ENCODE measurements around the gene LEUTX.
A peak's percentile ranks its signal among the peaks of the same experiment; 100 is the strongest.
"Not testable (repeated sequence)": the region's sequence is repeated elsewhere in the genome, so short reads cannot be mapped to it uniquely, and the experiment has no call there.

Gene LEUTX

GRCh38 chr19:39778763-39779162 lies at the start of gene LEUTX:
LEUTX (plus strand) TSS chr19:39778854; CDS start chr19:39778921, 67 bp downstream.
- DNase-seq (ENCODE audit: low read depth in 2 of 2), result no peak

DNA sequence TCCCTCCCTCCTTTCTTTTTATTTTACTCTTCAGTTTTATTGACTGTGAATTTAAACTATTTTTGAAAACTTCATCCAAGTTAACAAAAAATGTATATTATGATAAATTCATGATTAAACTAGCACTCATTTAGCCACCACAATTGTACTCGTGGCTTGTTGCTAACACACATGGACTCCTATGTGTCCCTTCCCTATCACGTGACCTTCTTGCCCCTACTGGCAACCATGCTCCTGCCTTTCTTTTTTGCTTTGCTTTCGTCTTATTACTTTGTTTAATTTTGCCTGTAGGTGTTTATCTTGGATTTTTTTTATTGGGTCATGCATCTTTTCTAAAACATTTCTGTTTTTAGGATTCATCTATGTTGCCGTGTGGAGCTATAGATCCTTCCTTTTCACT lies 49.1 kb upstream of the LEUTX start:
- DNase-seq (ENCODE audit: low read depth in 2 of 2), result no peak

- DNase-seq (ENCODE audit: low read depth in 2 of 2), result no peak
These were observed 47.0 kb upstream of the LEUTX start for GRCh38 chr19:39731685-39732084.

DNA sequence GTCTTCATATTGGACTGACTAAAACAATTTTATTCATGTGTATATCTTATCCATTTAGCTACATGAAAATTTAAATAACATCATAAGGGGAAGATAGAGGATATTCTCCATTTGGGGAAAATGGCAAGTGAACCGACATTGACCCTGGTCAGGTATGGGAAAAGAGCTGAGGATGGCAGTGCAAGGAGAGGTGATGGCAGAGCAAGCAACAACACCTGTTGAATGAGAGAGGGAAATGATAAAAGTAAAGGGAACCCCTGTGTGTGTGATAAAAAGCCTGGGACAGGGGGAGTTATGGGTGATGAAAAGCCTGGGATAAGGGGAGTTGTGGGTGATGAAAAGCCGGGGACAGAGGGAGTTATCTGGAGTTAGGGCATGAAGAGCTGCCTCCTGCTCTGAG lies 44.8 kb upstream of the LEUTX start:
- DNase-seq (ENCODE audit: low read depth in 2 of 2), result no peak

GRCh38 chr19:39735688-39736087 lies 43.0 kb upstream of the LEUTX start:
- no peak for DNase-seq (ENCODE audit: low read depth in 2 of 2)

GRCh38 chr19:39736088-39736487 lies 42.6 kb upstream of the LEUTX start:
- DNase-seq (ENCODE audit: low read depth in 2 of 2), result no peak

- no peak for DNase-seq (ENCODE audit: low read depth in 2 of 2)
These were observed 41.3 kb upstream of the LEUTX start for GRCh38 chr19:39737351-39737750.

DNA sequence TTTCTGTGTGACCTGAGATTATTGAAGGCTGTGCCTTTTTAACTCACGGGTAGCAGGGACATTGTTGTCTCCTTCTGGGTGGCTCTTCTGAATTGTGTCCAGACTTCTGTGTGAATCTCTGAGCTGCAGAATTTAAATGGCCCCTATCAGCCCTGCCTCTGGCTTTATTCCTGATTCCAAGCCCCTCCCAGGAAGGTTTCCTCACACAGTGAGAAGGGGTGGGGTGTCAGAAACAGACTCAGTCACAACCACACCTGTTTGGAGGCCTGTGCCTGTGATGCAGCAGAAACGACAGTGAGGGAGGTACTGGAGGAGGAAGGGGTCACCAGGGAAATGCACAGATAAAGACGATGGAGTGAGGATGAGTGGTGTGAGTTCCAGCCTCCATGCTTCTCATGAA lies 40.8 kb upstream of the LEUTX start, which contains the start of gene CLC:
TSS of gene CLC (minus strand) at position 139 of the 400 bp plus-strand sequence. CDS start at position 62, 77 bp downstream.
- no peak for DNase-seq (ENCODE audit: low read depth in 2 of 2)

DNA sequence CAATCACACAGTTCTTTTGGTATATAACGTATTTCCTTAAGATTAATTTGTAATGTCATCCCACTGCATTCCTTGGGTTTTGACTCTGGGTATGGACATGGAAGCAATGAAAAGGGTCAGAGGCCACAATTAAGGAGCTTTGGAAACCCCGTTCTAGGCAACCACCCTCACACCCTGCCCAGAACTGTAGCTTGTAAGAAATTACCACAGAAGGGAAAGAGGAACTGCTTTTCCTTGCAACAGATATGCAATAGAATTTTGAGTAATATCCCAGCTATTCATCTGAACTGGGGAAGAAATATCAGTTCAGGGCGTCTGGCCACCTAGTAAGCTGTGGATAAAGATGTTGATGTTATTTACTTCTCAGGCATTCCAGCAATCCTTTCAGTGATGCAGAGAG lies 39.8 kb upstream of the LEUTX start:
- no peak for DNase-seq (ENCODE audit: low read depth in 2 of 2)

DNA sequence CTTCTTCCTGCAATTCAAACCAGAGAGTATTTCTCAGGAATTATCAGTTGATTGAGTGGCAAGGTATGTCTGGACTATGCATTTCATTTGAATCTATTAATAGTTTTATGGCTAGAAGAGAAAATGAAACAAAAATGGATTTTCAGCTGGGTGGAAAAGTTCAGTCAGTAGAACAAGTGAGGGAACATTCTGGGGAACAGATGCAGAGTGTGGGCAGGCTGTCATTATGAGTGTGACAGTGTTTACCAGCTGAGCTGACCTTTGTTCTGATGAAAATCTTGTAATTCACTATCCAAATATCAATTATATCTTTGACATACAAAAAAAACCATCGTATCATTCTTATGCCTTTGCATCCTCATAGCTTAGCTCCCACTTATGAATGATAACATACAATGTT lies 38.3 kb upstream of the LEUTX start:
- DNase-seq (ENCODE audit: low read depth in 2 of 2), result no peak

GRCh38 chr19:39745643-39746042 lies 33.0 kb upstream of the LEUTX start:
- DNase-seq (ENCODE audit: low read depth in 2 of 2), result no peak

- no peak for DNase-seq (ENCODE audit: low read depth in 2 of 2)
These were observed 31.7 kb upstream of the LEUTX start for GRCh38 chr19:39746836-39747529.

GRCh38 chr19:39749981-39750380 lies 28.7 kb upstream of the LEUTX start:
- DNase-seq (ENCODE audit: low read depth in 2 of 2), result no peak

GRCh38 chr19:39752390-39752789 lies 26.3 kb upstream of the LEUTX start:
- no peak for DNase-seq (ENCODE audit: low read depth in 2 of 2)

GRCh38 chr19:39752795-39753194 lies 25.9 kb upstream of the LEUTX start:
- DNase-seq (ENCODE audit: low read depth in 2 of 2), result no peak

- no peak for DNase-seq (ENCODE audit: low read depth in 2 of 2)
These were observed 24.1 kb upstream of the LEUTX start for GRCh38 chr19:39754544-39754943.

DNA sequence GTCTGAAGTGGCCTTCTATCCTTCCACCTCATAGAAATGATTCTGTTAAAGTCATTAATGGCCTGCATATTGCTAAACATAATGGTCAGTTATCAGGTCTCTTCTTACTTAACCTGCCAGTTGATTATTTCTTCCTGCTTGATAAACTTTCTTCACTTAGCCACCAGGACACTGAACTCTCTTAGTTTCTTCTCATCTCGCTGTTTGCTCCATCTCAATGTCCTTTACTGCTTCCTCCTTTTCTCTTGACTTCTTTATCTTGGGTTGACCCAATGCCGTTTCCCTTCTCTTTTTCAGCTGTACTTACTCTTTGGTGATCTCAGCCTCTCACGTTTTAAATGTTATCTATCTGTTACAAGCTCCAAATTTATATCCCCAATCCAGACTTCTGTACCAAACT lies 23.7 kb upstream of the LEUTX start:
- DNase-seq (ENCODE audit: low read depth in 2 of 2), result no peak

GRCh38 chr19:39759457-39760184 lies 19.0 kb upstream of the LEUTX start:
- DNase-seq (ENCODE audit: low read depth in 2 of 2), result no peak

- DNase-seq (ENCODE audit: low read depth in 2 of 2), result not testable (repeated sequence)
These were observed 16.8 kb upstream of the LEUTX start for GRCh38 chr19:39761851-39762250.

GRCh38 chr19:39765091-39766076 lies 13.3 kb upstream of the LEUTX start:
- peak in 1 of 2 donors; percentile 18 for DNase-seq (ENCODE audit: low read depth in 2 of 2)

GRCh38 chr19:39768334-39768733 lies 10.3 kb upstream of the LEUTX start:
- no peak for DNase-seq (ENCODE audit: low read depth in 2 of 2)

- DNase-seq (ENCODE audit: low read depth in 2 of 2), result no peak
These were observed 9.9 kb upstream of the LEUTX start for GRCh38 chr19:39768786-39769185.
